ENCODE results near the gene PIPOX.

Gene PIPOX

GRCh38 chr17:29080323-29080722 is 37.4 kb downstream of the PIPOX start:
- TF ChIP-seq SIN3A (IDR thresholded peaks at IDR 0.05; ENCODE audit: borderline replicate concordance, insufficient read depth, low read length): no peak
- TF ChIP-seq TAF1 (IDR thresholded peaks at IDR 0.05; ENCODE audit: borderline replicate concordance, insufficient read depth, low read length): no peak
- TF ChIP-seq REST (IDR thresholded peaks at IDR 0.05; ENCODE audit: insufficient read depth in 1 of 2, low read depth in 2 of 2, low read length in 2 of 2): no peak
- TF ChIP-seq POLR2AphosphoS5 (IDR thresholded peaks at IDR 0.05; ENCODE audit: low read depth, low read length): no peak
- TF ChIP-seq FOXP2 (optimal IDR thresholded peaks at IDR 0.05; ENCODE audit: borderline replicate concordance, extremely low read depth, extremely low read length, insufficient read depth): no peak

- TF ChIP-seq POLR2AphosphoS5 (IDR thresholded peaks at IDR 0.05; ENCODE audit: low read depth, low read length): no peak
- no peak for TF ChIP-seq TAF1 (IDR thresholded peaks at IDR 0.05; ENCODE audit: borderline replicate concordance, insufficient read depth, low read length)
- no peak for TF ChIP-seq SIN3A (IDR thresholded peaks at IDR 0.05; ENCODE audit: borderline replicate concordance, insufficient read depth, low read length)
- TF ChIP-seq FOXP2 (optimal IDR thresholded peaks at IDR 0.05; ENCODE audit: borderline replicate concordance, extremely low read depth, extremely low read length, insufficient read depth): no peak
- no peak for TF ChIP-seq REST (IDR thresholded peaks at IDR 0.05; ENCODE audit: insufficient read depth in 1 of 2, low read depth in 2 of 2, low read length in 2 of 2)
Observed at GRCh38 chr17:29080965-29081364, 38.0 kb downstream of the PIPOX start.

GRCh38 chr17:29084541-29085146 is 41.7 kb downstream of the PIPOX start:
- no peak for TF ChIP-seq TAF1 (IDR thresholded peaks at IDR 0.05; ENCODE audit: borderline replicate concordance, insufficient read depth, low read length)
- TF ChIP-seq REST (IDR thresholded peaks at IDR 0.05; ENCODE audit: insufficient read depth in 1 of 2, low read depth in 2 of 2, low read length in 2 of 2): no peak
- TF ChIP-seq FOXP2 (optimal IDR thresholded peaks at IDR 0.05; ENCODE audit: borderline replicate concordance, extremely low read depth, extremely low read length, insufficient read depth): no peak
- no peak for TF ChIP-seq POLR2AphosphoS5 (IDR thresholded peaks at IDR 0.05; ENCODE audit: low read depth, low read length)
- TF ChIP-seq SIN3A (IDR thresholded peaks at IDR 0.05; ENCODE audit: borderline replicate concordance, insufficient read depth, low read length): no peak

- TF ChIP-seq SIN3A (IDR thresholded peaks at IDR 0.05; ENCODE audit: borderline replicate concordance, insufficient read depth, low read length) (no peak), TAF1 (IDR thresholded peaks at IDR 0.05; ENCODE audit: borderline replicate concordance, insufficient read depth, low read length) (no peak), REST (IDR thresholded peaks at IDR 0.05; ENCODE audit: insufficient read depth in 1 of 2, low read depth in 2 of 2, low read length in 2 of 2) (no peak), FOXP2 (optimal IDR thresholded peaks at IDR 0.05; ENCODE audit: borderline replicate concordance, extremely low read depth, extremely low read length, insufficient read depth) (no peak), POLR2AphosphoS5 (IDR thresholded peaks at IDR 0.05; ENCODE audit: low read depth, low read length) (no peak)
Observed at GRCh38 chr17:29085223-29085622, 42.3 kb downstream of the PIPOX start.

All from PFSK-1 (cell line).